Measurements from ENCODE around the gene MYOM1.

- no peak for TF ChIP-seq ZNF274 (IDR thresholded peaks at IDR 0.05; ENCODE audit: low read depth, low read length)
- no peak for TF ChIP-seq SUZ12 (IDR thresholded peaks at IDR 0.05; ENCODE audit: extremely low read depth, insufficient read depth, insufficient read length)
Measured at GRCh38 chr18:3223356-3223755, 3.6 kb upstream of the MYOM1 start.
